Hepatocyte (in vitro differentiated cells): Measurements from ENCODE around the gene SLC35A3. TPM values are rescaled to one million over a fixed set of nuclear protein-coding genes. Genes with fewer than 3 reads are reported as not detected.

Experiments used
- DNase-seq: peaks from one replicate; pipeline ENCODE4 v3.0.0-alpha.2; 2016; ENCODE audit warnings: low spot score
- H2AFZ ChIP-seq: fragments of 200-600 bp; sonication (generic); 2 replicates; pipeline ENCODE4 v1.6.0; 2016; ENCODE audit warnings: antibody characterized with exemption, mild to moderate bottlenecking
- H3K27ac ChIP-seq: fragments of 200-600 bp; sonication (generic); 2 replicates; pipeline ENCODE4 v1.5.1; 2016; ENCODE audit warnings: mild to moderate bottlenecking
- H3K27me3 ChIP-seq: fragments of 200-600 bp; sonication (generic); 2 replicates; pipeline ENCODE4 v1.6.1; 2016
- H3K36me3 ChIP-seq: fragments of 200-600 bp; sonication (generic); replicated peaks from 2 replicates; pipeline ENCODE4 v1.5.1; 2016; ENCODE audit warnings: low read depth; ENCODE audit not compliant: insufficient read depth
- H3K4me1 ChIP-seq: fragments of 200-600 bp; sonication (generic); 2 replicates; pipeline ENCODE4 v1.5.1; 2016; ENCODE audit warnings: mild to moderate bottlenecking, moderate library complexity; ENCODE audit not compliant: insufficient read depth
- H3K4me2 ChIP-seq: fragments of 200-600 bp; sonication (generic); 2 replicates; pipeline ENCODE4 v1.6.0; 2016
- H3K4me3 ChIP-seq: fragments of 200-600 bp; sonication (generic); 2 replicates; pipeline ENCODE4 v1.5.1; 2016; ENCODE audit warnings: mild to moderate bottlenecking
- H3K79me2 ChIP-seq: fragments of 200-600 bp; sonication (generic); 2 replicates; pipeline ENCODE4 v1.6.0; 2017; ENCODE audit warnings: mild to moderate bottlenecking
- H3K9me2 ChIP-seq: fragments of 200-600 bp; sonication (generic); replicated peaks from 2 replicates; pipeline ENCODE4 v1.6.0; 2017; ENCODE audit warnings: mild to moderate bottlenecking; ENCODE audit not compliant: insufficient read depth
- H3K9me3 ChIP-seq: fragments of 200-600 bp; sonication (generic); 2 replicates; pipeline ENCODE4 v1.5.1; 2016; ENCODE audit warnings: low read depth, mild to moderate bottlenecking
- H4K20me1 ChIP-seq: fragments of 200-600 bp; sonication (generic); 2 replicates; pipeline ENCODE4 v1.6.0; 2016; ENCODE audit warnings: mild to moderate bottlenecking; ENCODE audit not compliant: insufficient read depth, poor library complexity, severe bottlenecking
- CTCF ChIP-seq: fragments of 200-600 bp; sonication (generic); IDR thresholded peaks from 2 replicates; pipeline ENCODE4 v1.5.1; 2016; ENCODE audit warnings: antibody characterized with exemption, mild to moderate bottlenecking; ENCODE audit not compliant: poor library complexity
- EZH2 ChIP-seq: fragments of 200-600 bp; sonication (generic); IDR thresholded peaks from 2 replicates; pipeline ENCODE4 v1.6.1; 2016; ENCODE audit warnings: antibody characterized with exemption, mild to moderate bottlenecking, borderline replicate concordance
- EZH2phosphoT487 ChIP-seq: fragments of 200-600 bp; sonication (generic); IDR thresholded peaks from one replicate; pipeline ENCODE4 v1.6.1; 2018; ENCODE audit warnings: antibody characterized with exemption, mild to moderate bottlenecking, low read depth, moderate library complexity; ENCODE audit not compliant: unreplicated experiment, severe bottlenecking
- WGBS: methylation state at CpG from one replicate; pipeline ENCODE4 v1.1.6; 2016; ENCODE audit warnings: low lambda C conversion rate; ENCODE audit errors: missing lambda C conversion rate; 5-methylcytosine and 5-hydroxymethylcytosine counted together
- polyA plus RNA-seq: library from polyadenylated mRNA; unstranded; fragments of >200 nt; fragmentation: Nextera tagmentation; extraction: Ambion mirVana; gene quantifications from 2 replicates; pipeline ENCODE4 v1.2.1, GENCODE V29; 2016
- total RNA-seq: library from RNA; depleted of rRNA; stranded (reverse); fragments of >200 nt; gene quantifications from 2 replicates; pipeline ENCODE4 v1.2.3, GENCODE V29; 2014

The SLC35A3 gene
- total and polyA plus RNA-seq, 2 experiments from 2014 or later = 18.9 to 56.1 TPM

GRCh38 chr1:99945174-99945573, 24.6 kb upstream of the SLC35A3 start:
- peaks cover 5% of the 10 kb centered on the region for H3K4me1 ChIP-seq
- no peaks in the 10 kb centered on the region for H4K20me1 ChIP-seq
- H3K9me2 ChIP-seq = no peaks in the 10 kb centered on the region
- no peak for TF ChIP-seq EZH2
- no peak for TF ChIP-seq EZH2phosphoT487
- no peak for TF ChIP-seq CTCF
- H3K9me3 ChIP-seq = no peaks in the 10 kb centered on the region
- no peak for DNase-seq
- H3K27me3 ChIP-seq = no peaks in the 10 kb centered on the region
- no peak overlapping the region for H3K4me3 ChIP-seq
- no peaks in the 10 kb centered on the region for H3K79me2 ChIP-seq
- no peaks in the 10 kb centered on the region for H3K36me3 ChIP-seq
- H3K4me2 ChIP-seq = no peak overlapping the region
- H3K27ac ChIP-seq = no peak overlapping the region
- no peak overlapping the region for H2AFZ ChIP-seq
- WGBS = 92% methylated on average over 1 of the region's 1 CpG

- Histone ChIP-seq H3K4me2 (no peak overlapping the region), H3K36me3 (no peaks in the 10 kb centered on the region), H3K4me1 (no peaks in the 10 kb centered on the region), H4K20me1 (no peaks in the 10 kb centered on the region), H3K9me2 (no peaks in the 10 kb centered on the region), H3K27ac (no peak overlapping the region), H3K4me3 (no peak overlapping the region), H3K9me3 (no peaks in the 10 kb centered on the region), H2AFZ (no peak overlapping the region), H3K79me2 (no peaks in the 10 kb centered on the region), H3K27me3 (no peaks in the 10 kb centered on the region)
- 64% methylated on average over 3 of the region's 3 CpGs for WGBS
- no peak for DNase-seq
- TF ChIP-seq EZH2 (no peak), EZH2phosphoT487 (no peak), CTCF (no peak)
These were observed 19.3 kb upstream of the SLC35A3 start for GRCh38 chr1:99950486-99950885.

- Histone ChIP-seq H3K79me2 (no peaks in the 10 kb centered on the region), H3K27me3 (no peaks in the 10 kb centered on the region), H3K9me2 (no peaks in the 10 kb centered on the region), H3K4me2 (no peak overlapping the region), H3K4me1 (no peaks in the 10 kb centered on the region), H3K36me3 (no peaks in the 10 kb centered on the region), H3K27ac (no peak overlapping the region), H3K9me3 (no peaks in the 10 kb centered on the region), H4K20me1 (no peaks in the 10 kb centered on the region), H2AFZ (no peak overlapping the region), H3K4me3 (no peak overlapping the region)
- no peak for TF ChIP-seq EZH2
- no peak for TF ChIP-seq CTCF
- TF ChIP-seq EZH2phosphoT487 = no peak
- WGBS = 92% methylated on average over 1 of the region's 1 CpG
- DNase-seq = no peak
These were observed 17.3 kb upstream of the SLC35A3 start for GRCh38 chr1:99952522-99952921.

GRCh38 chr1:99955375-99955774, 14.4 kb upstream of the SLC35A3 start:
- Histone ChIP-seq H3K9me2 (no peaks in the 10 kb centered on the region), H3K36me3 (no peaks in the 10 kb centered on the region), H3K9me3 (no peaks in the 10 kb centered on the region), H3K79me2 (no peaks in the 10 kb centered on the region), H2AFZ (no peak overlapping the region), H3K4me1 (no peaks in the 10 kb centered on the region), H3K27me3 (no peaks in the 10 kb centered on the region), H3K4me3 (no peak overlapping the region), H3K27ac (no peak overlapping the region), H3K4me2 (no peak overlapping the region), H4K20me1 (no peaks in the 10 kb centered on the region)
- no peak for DNase-seq
- TF ChIP-seq CTCF (no peak), EZH2phosphoT487 (no peak), EZH2 (no peak)
- 89% methylated on average over 3 of the region's 3 CpGs for WGBS
